Mesothelial cell of epicardium (in vitro differentiated cells): ENCODE measurements around the gene TC2N. TPM values are rescaled to one million over a fixed set of nuclear protein-coding genes. Genes with fewer than 3 reads are reported as not detected.
"Not testable (repeated sequence)": the region's sequence is repeated elsewhere in the genome, so short reads cannot be mapped to it uniquely, and the experiment has no call there.

Experiments
- DNase-seq, 2 experiments: peaks; one replicate each; pipeline ENCODE4 v3.0.0; 2021; ENCODE audit warnings: low spot score in 2 of 2; ENCODE audit not compliant: unreplicated experiment in 2 of 2
- H3K27ac Mint-ChIP-seq: 2 replicates; pipeline ENCODE4 v1.8.0; 2021; ENCODE audit warnings: mixed read lengths
- H3K27me3 Mint-ChIP-seq: 2 replicates; pipeline ENCODE4 v1.8.0; 2021; ENCODE audit warnings: low read depth, mixed read lengths
- H3K36me3 Mint-ChIP-seq: 2 replicates; pipeline ENCODE4 v1.8.0; 2021; ENCODE audit warnings: mixed read lengths
- H3K4me1 Mint-ChIP-seq: 2 replicates; pipeline ENCODE4 v1.8.0; 2021; ENCODE audit warnings: mixed read lengths
- H3K4me3 Mint-ChIP-seq: 2 replicates; pipeline ENCODE4 v1.8.0; 2021; ENCODE audit warnings: mild to moderate bottlenecking, moderate library complexity, mixed read lengths
- H3K9me3 Mint-ChIP-seq: 2 replicates; pipeline ENCODE4 v1.8.0; 2021; ENCODE audit warnings: mixed read lengths
- total RNA-seq: library from RNA; stranded (reverse); gene quantifications from 3 replicates; pipeline ENCODE4 v1.2.1, GENCODE V29; 2021
- TF ChIP-seq, protein P1 (sequence below): fragments of 200-600 bp; sonication (generic); IDR thresholded peaks from one replicate; pipeline ENCODE4 v1.5.0; 2021; ENCODE audit warnings: antibody characterized with exemption; ENCODE audit not compliant: unreplicated experiment

Gene TC2N
- total RNA-seq, 1 donor from 2014 or later, result 8.5 TPM

DNA sequence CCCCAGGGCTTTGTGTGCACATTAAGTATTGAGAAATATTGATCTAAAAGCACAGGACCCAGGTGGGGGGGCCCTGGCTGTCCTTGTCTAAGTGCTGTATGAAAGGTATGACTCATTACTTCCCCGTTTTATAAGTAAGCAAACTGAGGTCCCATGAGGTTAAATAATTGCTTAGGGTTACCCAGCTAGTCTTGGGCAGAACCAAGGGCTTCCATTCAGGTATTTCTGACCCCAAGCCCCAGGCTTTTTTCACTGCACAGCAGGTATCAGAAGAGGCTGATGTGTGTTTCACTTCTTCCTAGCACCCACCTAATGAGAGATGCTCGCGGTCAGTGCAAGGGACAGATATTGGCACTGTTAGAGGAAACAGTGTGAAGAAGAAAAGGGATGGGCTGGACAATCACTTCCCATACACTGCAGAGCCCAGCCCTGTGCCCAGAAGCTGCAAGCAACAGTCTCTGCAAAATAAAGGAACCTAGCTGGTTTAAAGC lies 4.7 kb upstream of the TC2N start:
- Mint-ChIP-seq H3K9me3 (no peaks in the 10 kb centered on the region), H3K27ac (no peak overlapping the region), H3K4me1 (no peaks in the 10 kb centered on the region), H3K4me3 (no peak overlapping the region), H3K27me3 (no peaks in the 10 kb centered on the region), H3K36me3 (peaks cover 11% of the 10 kb centered on the region)
- TF ChIP-seq, protein P1, sequence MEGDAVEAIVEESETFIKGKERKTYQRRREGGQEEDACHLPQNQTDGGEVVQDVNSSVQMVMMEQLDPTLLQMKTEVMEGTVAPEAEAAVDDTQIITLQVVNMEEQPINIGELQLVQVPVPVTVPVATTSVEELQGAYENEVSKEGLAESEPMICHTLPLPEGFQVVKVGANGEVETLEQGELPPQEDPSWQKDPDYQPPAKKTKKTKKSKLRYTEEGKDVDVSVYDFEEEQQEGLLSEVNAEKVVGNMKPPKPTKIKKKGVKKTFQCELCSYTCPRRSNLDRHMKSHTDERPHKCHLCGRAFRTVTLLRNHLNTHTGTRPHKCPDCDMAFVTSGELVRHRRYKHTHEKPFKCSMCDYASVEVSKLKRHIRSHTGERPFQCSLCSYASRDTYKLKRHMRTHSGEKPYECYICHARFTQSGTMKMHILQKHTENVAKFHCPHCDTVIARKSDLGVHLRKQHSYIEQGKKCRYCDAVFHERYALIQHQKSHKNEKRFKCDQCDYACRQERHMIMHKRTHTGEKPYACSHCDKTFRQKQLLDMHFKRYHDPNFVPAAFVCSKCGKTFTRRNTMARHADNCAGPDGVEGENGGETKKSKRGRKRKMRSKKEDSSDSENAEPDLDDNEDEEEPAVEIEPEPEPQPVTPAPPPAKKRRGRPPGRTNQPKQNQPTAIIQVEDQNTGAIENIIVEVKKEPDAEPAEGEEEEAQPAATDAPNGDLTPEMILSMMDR, result no peak
- DNase-seq, result no peak

DNA sequence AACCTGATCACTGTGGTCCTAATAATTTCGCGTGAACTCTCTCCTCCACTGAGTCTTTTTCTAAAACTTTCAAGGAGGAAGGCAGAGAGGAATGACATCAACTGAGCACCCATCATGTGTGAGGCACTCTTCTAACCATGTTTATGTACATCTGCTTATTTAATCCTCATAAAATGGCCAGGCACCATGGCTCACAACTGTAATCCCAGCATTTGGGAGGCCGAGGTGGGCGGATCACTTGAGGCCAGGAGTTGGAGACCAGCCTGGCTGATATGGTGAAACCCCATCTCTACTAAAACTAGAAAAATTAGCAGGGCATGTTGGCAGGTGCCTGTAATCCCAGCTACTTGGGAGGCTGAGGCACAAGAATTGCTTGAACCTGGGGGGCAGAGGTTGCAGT lies 4.1 kb upstream of the TC2N start:
- H3K4me3 Mint-ChIP-seq, H3K27ac Mint-ChIP-seq, H3K4me1 Mint-ChIP-seq, DNase-seq, H3K9me3 Mint-ChIP-seq, H3K27me3 Mint-ChIP-seq: not testable (repeated sequence)
- peaks cover 11% of the 10 kb centered on the region for H3K36me3 Mint-ChIP-seq

DNA sequence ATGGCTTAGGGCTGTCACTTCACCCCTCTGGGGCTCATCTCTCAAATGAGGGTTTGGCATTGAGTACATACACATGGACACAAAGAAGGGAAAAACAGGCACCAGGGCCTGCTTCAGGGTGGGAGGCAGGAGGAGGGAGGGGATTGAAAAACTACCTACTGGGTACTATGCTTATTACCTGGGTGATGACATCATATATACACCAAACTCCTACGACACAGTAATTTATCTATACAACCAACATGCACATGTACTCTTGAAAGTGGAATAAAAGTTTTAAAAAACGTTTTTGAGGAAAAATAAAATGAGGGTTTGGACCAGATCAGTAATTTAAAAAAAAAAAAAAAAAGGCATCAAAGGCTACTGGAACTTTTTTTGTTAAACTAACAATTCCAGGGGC lies 3.6 kb upstream of the TC2N start:
- no peak for DNase-seq
- H3K36me3 Mint-ChIP-seq, result peaks cover 9% of the 10 kb centered on the region
- H3K4me1 Mint-ChIP-seq, result no peaks in the 10 kb centered on the region
- H3K27me3 Mint-ChIP-seq, result no peaks in the 10 kb centered on the region
- H3K4me3 Mint-ChIP-seq, result no peak overlapping the region
- no peak overlapping the region for H3K27ac Mint-ChIP-seq
- H3K9me3 Mint-ChIP-seq, result no peaks in the 10 kb centered on the region
- TF ChIP-seq, protein P1, result no peak

DNA sequence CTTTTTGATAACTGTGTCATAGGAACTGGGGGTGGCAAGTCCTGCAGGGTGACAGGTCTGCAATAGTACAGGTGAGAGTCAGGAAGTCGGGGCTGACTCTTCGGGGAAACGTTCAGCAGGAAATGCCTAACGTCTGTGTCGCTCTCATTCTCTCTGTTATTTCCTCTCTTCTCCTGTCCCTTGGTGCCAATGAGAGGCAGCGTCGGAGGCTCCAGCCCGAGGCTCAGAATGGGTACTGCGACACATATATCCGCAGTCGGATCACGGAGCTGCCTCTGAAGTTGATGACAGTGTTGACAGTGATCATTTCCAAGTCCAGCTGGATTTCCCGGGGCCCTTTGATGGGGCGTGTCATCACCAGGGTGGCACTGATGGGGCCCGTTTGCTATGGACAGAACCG lies 2.7 kb upstream of the TC2N start:
- Mint-ChIP-seq H3K36me3 (peaks cover 9% of the 10 kb centered on the region), H3K4me1 (peaks cover 1% of the 10 kb centered on the region), H3K4me3 (no peak overlapping the region), H3K27me3 (no peaks in the 10 kb centered on the region), H3K27ac (no peak overlapping the region), H3K9me3 (no peaks in the 10 kb centered on the region)
- TF ChIP-seq, protein P1, result no peak
- no peak for DNase-seq

DNA sequence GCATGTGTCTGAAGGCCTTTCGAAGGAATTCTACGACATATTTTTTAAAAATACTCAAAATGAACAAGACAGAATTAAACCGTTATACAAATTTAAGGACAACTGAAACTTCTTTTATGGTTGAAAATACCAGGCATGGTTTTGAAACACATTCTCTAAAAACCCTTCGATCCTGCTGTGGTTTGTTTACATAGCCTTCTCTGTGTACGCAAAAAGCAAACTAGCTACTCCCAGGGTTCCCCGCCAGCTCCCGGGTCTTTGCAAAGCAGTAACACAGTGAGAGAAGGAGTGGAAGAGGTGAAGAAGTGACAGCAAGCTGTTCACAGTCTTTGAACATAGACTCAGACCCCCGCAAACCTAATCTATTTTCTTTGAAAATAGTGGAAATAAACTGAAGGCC lies 2.2 kb upstream of the TC2N start:
- no peak for DNase-seq
- Mint-ChIP-seq H3K9me3 (no peaks in the 10 kb centered on the region), H3K27me3 (no peaks in the 10 kb centered on the region), H3K4me1 (peaks cover 2% of the 10 kb centered on the region), H3K27ac (no peak overlapping the region), H3K36me3 (peaks cover 9% of the 10 kb centered on the region), H3K4me3 (no peak overlapping the region)
- TF ChIP-seq, protein P1, result no peak

DNA sequence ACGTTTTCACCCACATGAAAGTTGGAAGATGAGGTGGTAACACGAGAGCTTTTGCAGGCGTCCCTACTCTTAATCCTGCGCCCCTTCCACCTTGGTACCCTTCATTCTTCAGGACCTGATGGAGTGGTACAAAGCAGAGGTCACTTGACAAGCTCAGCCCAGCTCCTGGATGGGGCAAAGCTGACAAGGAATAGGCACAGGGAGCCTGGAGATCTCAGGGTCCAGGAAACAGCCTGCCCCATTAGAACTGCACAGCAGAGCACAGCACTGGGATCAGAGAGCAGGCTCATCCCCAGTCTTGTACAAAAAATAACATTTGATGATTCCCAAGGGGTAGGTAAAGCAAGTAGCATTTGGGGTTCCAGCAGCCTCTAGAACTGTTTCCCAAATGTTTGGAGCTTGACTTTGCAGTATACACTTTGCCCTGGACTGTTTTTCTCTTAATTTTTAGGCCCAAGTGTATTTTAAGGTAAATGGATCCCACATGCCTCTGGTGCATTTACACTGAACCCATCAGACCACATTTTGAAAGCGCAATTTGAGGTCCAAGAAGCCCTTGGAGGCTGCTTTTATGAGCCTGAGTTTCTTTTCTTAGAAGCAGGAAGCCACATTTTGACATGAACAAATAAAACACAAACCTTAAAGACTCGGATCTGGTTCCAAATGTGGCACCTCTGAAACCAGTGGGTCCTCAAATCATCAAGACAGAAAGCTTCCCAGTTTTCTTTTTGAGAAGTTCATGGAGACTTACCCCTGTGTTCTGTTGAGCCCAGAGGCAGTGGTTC lies 633 bp downstream of the TC2N start:
- H3K36me3 Mint-ChIP-seq, result peaks cover 9% of the 10 kb centered on the region
- peaks cover 2% of the 10 kb centered on the region for H3K4me1 Mint-ChIP-seq
- no peaks in the 10 kb centered on the region for H3K27me3 Mint-ChIP-seq
- no peak for DNase-seq
- TF ChIP-seq, protein P1, result no peak
- no peak overlapping the region for H3K4me3 Mint-ChIP-seq
- no peaks in the 10 kb centered on the region for H3K9me3 Mint-ChIP-seq
- no peak overlapping the region for H3K27ac Mint-ChIP-seq
